Measurements from ENCODE around the gene DCAF10. TPM values are rescaled to one million over a fixed set of nuclear protein-coding genes. Genes with fewer than 3 reads are reported as not detected.
"Not testable (repeated sequence)": the region's sequence is repeated elsewhere in the genome, so short reads cannot be mapped to it uniquely, and the experiment has no call there.

Gene DCAF10
- total RNA-seq, 2 experiments from 2014 or later: 7.2 to 7.5 TPM

DNA sequence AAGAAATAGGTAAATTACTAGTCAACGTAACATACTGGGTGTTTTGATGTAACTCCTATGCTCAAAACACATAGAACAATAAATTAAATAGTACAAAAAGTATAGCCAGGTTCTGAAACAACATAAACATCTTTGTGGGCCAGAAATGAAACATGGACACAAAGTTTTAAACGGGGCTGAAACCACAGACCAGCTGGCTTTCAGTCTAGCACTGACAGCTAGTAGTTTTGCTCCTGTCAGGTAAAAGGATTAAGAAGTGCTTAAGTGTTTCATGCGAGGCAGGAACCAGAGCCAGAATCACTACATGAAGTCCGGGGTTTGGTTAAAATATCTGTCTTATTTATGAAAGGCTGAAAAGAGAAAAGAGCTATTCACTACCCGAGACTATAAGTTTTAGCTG, 19.5 kb downstream of the DCAF10 start:
- Histone ChIP-seq H3K9me3 (ENCODE audit: control insufficient read depth in 1 of 2, insufficient read depth in 1 of 2, low read length in 2 of 2) (no peaks in the 10 kb centered on the region), H3K27ac (ENCODE audit: low read depth in 1 of 2, low read length in 2 of 2) (no peak overlapping the region), H3K27me3 (ENCODE audit: control insufficient read depth in 1 of 2, insufficient read depth in 2 of 2, low read length in 2 of 2) (no peaks in the 10 kb centered on the region), H3K36me3 (ENCODE audit: insufficient read depth, low read length) (peaks cover 38% of the 10 kb centered on the region), H3K4me1 (ENCODE audit: insufficient read depth, low read length) (no peaks in the 10 kb centered on the region), H3K4me3 (ENCODE audit: low read length) (no peak overlapping the region)
- ATAC-seq (ENCODE audit: poor library complexity): no peak
- DNase-seq: no peak
- Mint-ChIP-seq H3K27me3 (no peaks in the 10 kb centered on the region), H3K27ac (no peak overlapping the region), H3K9me3 (no peaks in the 10 kb centered on the region), H3K4me3 (no peak overlapping the region), H3K4me1 (ENCODE audit: low read depth) (no peaks in the 10 kb centered on the region), H3K36me3 (ENCODE audit: low read depth) (peaks cover 60% of the 10 kb centered on the region)
- TF ChIP-seq, protein P1, sequence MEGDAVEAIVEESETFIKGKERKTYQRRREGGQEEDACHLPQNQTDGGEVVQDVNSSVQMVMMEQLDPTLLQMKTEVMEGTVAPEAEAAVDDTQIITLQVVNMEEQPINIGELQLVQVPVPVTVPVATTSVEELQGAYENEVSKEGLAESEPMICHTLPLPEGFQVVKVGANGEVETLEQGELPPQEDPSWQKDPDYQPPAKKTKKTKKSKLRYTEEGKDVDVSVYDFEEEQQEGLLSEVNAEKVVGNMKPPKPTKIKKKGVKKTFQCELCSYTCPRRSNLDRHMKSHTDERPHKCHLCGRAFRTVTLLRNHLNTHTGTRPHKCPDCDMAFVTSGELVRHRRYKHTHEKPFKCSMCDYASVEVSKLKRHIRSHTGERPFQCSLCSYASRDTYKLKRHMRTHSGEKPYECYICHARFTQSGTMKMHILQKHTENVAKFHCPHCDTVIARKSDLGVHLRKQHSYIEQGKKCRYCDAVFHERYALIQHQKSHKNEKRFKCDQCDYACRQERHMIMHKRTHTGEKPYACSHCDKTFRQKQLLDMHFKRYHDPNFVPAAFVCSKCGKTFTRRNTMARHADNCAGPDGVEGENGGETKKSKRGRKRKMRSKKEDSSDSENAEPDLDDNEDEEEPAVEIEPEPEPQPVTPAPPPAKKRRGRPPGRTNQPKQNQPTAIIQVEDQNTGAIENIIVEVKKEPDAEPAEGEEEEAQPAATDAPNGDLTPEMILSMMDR (IDR thresholded peaks at IDR 0.05): no peak
- intact Hi-C loops (cut with DNase I, micrococcal nuclease): no loop called here
- ChIA-PET POLR2A (no interaction called here), CTCF (no interaction called here)

DNA sequence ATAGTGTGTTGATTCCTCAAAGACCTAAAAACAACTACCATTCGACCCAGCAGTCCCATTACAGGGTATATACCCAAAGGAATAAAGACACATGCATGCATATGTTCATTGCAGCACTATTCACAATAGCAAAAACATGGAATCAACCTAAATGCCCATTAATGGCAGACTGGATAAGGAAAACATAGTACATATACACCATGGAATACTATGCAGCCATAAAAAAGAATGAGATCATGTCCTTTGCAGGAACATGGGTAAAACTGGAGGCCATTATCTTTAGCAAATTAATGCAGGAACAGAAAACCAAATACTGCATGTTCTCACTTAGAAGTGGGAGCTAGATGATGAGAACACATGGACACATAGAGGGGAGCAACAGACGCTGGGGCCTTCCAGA, 24.6 kb downstream of the DCAF10 start:
- H3K27ac Mint-ChIP-seq; POLR2A ChIA-PET; H3K4me3 Mint-ChIP-seq; H3K4me1 ChIP-seq (ENCODE audit: insufficient read depth, low read length); H3K4me1 Mint-ChIP-seq (ENCODE audit: low read depth); DNase-seq; CTCF ChIA-PET; H3K4me3 ChIP-seq (ENCODE audit: low read length); H3K9me3 ChIP-seq (ENCODE audit: control insufficient read depth in 1 of 2, insufficient read depth in 1 of 2, low read length in 2 of 2); intact Hi-C loops (cut with DNase I, micrococcal nuclease); ATAC-seq (ENCODE audit: poor library complexity); H3K27me3 Mint-ChIP-seq; H3K9me3 Mint-ChIP-seq; H3K27me3 ChIP-seq (ENCODE audit: control insufficient read depth in 1 of 2, insufficient read depth in 2 of 2, low read length in 2 of 2); H3K27ac ChIP-seq (ENCODE audit: low read depth in 1 of 2, low read length in 2 of 2): not testable (repeated sequence)
- peaks cover 87% of the 10 kb centered on the region for H3K36me3 Mint-ChIP-seq (ENCODE audit: low read depth)
- peaks cover 52% of the 10 kb centered on the region for H3K36me3 ChIP-seq (ENCODE audit: insufficient read depth, low read length)

DNA sequence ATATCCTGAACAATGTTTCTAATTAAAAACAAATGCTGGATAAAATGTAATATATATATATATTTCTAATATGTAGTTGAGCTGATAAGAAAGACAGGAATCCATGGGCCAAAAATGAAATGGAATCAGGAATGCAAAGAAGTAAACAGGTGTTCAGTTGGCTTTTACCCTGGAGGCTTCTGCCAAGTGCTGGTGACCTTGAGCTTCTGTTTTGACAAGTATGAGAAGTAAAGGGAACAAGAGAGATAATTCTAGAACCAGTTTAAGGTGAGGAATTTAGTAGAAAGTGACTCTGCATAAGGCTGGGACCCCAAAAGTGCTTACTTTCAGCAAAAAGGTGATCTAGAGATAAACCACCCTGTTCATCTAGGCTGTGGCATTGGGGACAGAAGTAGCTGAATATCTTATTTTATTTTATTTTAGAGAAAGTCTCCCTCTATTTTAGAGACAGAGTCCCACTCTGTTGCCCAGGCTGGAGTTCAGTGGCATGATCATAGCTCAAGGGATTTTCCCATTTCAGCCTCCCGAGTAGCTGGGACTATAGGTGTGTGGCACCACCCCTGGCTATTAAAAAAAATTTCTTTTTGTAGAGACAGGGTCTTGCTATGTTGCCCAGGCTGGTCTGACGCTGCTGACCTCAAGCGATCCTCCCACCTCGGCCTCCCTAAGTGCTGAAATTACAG, 27.0 kb downstream of the DCAF10 start:
- Mint-ChIP-seq H3K27ac (no peak overlapping the region), H3K27me3 (no peaks in the 10 kb centered on the region), H3K4me1 (ENCODE audit: low read depth) (no peaks in the 10 kb centered on the region), H3K9me3 (no peaks in the 10 kb centered on the region), H3K36me3 (ENCODE audit: low read depth) (peaks cover 65% of the 10 kb centered on the region), H3K4me3 (no peak overlapping the region)
- POLR2A ChIA-PET: no interaction called here
- no peak for DNase-seq
- CTCF ChIA-PET: no interaction called here
- Histone ChIP-seq H3K9me3 (ENCODE audit: control insufficient read depth in 1 of 2, insufficient read depth in 1 of 2, low read length in 2 of 2) (no peaks in the 10 kb centered on the region), H3K4me3 (ENCODE audit: low read length) (no peak overlapping the region), H3K4me1 (ENCODE audit: insufficient read depth, low read length) (no peaks in the 10 kb centered on the region), H3K27me3 (ENCODE audit: control insufficient read depth in 1 of 2, insufficient read depth in 2 of 2, low read length in 2 of 2) (no peaks in the 10 kb centered on the region), H3K27ac (ENCODE audit: low read depth in 1 of 2, low read length in 2 of 2) (no peak overlapping the region), H3K36me3 (ENCODE audit: insufficient read depth, low read length) (peaks cover 34% of the 10 kb centered on the region)
- TF ChIP-seq, protein P1 (IDR thresholded peaks at IDR 0.05): no peak
- ATAC-seq (ENCODE audit: poor library complexity): no peak
- intact Hi-C loops (cut with DNase I, micrococcal nuclease): no loop called here

DNA sequence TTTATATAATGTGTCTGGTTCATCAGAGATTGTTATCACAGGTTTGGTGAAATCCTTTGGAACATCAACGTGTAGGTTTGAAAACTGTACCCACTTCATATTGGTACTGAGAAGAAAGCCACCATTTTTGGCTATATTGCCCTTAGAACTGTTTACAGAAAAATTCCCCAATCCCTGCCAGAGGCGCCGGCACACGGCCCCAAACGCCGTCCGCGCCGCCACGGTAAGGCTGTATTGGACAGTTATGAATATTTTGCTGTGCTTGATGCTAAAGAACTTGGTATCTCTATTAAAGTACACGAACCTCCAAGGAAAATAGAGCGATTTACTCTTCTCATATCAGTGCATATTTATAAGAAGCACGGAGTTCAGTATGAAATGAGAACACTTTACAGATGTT, 35.2 kb downstream of the DCAF10 start:
- Histone ChIP-seq H3K27ac (ENCODE audit: low read depth in 1 of 2, low read length in 2 of 2) (no peak overlapping the region), H3K27me3 (ENCODE audit: control insufficient read depth in 1 of 2, insufficient read depth in 2 of 2, low read length in 2 of 2) (no peaks in the 10 kb centered on the region), H3K4me3 (ENCODE audit: low read length) (no peak overlapping the region), H3K36me3 (ENCODE audit: insufficient read depth, low read length) (peaks cover 7% of the 10 kb centered on the region), H3K9me3 (ENCODE audit: control insufficient read depth in 1 of 2, insufficient read depth in 1 of 2, low read length in 2 of 2) (no peaks in the 10 kb centered on the region), H3K4me1 (ENCODE audit: insufficient read depth, low read length) (no peaks in the 10 kb centered on the region)
- H3K9me3 Mint-ChIP-seq: no peaks in the 10 kb centered on the region
- H3K27me3 Mint-ChIP-seq: no peaks in the 10 kb centered on the region
- TF ChIP-seq, protein P1 (IDR thresholded peaks at IDR 0.05): no peak
- ATAC-seq (ENCODE audit: poor library complexity) (no peak), DNase-seq (no peak)
- intact Hi-C loops (cut with DNase I, micrococcal nuclease): no loop called here
- H3K4me3 Mint-ChIP-seq: no peak overlapping the region
- H3K4me1 Mint-ChIP-seq (ENCODE audit: low read depth): peaks cover 8% of the 10 kb centered on the region
- no peak overlapping the region for H3K27ac Mint-ChIP-seq
- peaks cover 25% of the 10 kb centered on the region for H3K36me3 Mint-ChIP-seq (ENCODE audit: low read depth)
- POLR2A ChIA-PET: no interaction called here
- CTCF ChIA-PET: no interaction called here
